ENCODE data around the gene THBD. TPM values are rescaled to one million over a fixed set of nuclear protein-coding genes. Genes with fewer than 3 reads are reported as not detected.

Gene THBD
- total RNA-seq, 1 donor from 2014 or later: 326 TPM

DNA sequence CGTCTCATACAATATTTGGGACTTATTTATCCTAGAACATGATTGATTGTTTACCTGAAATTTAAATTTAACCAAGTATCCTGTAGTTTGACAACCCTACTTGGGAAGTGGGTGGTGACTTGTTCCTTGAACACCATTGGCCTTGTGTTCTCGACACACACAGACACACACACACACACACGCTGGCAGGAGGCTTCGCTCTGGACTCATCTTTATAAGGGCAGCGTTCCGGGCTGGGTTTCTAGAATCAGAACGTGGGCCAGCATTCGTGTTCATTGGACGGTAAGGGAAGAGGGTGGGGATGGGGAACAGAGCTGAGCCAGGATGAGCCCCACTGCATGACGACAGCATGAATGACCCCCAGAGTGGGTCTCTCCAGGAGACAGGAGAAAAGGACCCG, 30.5 kb downstream of the THBD start:
- Histone ChIP-seq H3K4me1 (no peaks in the 10 kb centered on the region), H3K27me3 (no peaks in the 10 kb centered on the region), H3K27ac (no peak overlapping the region), H3K9me3 (no peaks in the 10 kb centered on the region), H3K36me3 (no peaks in the 10 kb centered on the region), H3K4me3 (no peak overlapping the region)
- intact Hi-C loops (cut with DNase I): no loop called here
- TF ChIP-seq CTCF (IDR thresholded peaks at IDR 0.05): no peak
- DNase-seq (ENCODE audit: low spot score in 2 of 2): no peak

GRCh38 chr20:23018432-23018831, 31.0 kb downstream of the THBD start:
- Histone ChIP-seq H3K4me1 (no peaks in the 10 kb centered on the region), H3K27ac (no peak overlapping the region), H3K36me3 (no peaks in the 10 kb centered on the region), H3K4me3 (no peak overlapping the region), H3K9me3 (no peaks in the 10 kb centered on the region), H3K27me3 (no peaks in the 10 kb centered on the region)
- TF ChIP-seq CTCF (IDR thresholded peaks at IDR 0.05): no peak
- no peak for DNase-seq (ENCODE audit: low spot score in 2 of 2)
- intact Hi-C loops (cut with DNase I): no loop called here

DNA sequence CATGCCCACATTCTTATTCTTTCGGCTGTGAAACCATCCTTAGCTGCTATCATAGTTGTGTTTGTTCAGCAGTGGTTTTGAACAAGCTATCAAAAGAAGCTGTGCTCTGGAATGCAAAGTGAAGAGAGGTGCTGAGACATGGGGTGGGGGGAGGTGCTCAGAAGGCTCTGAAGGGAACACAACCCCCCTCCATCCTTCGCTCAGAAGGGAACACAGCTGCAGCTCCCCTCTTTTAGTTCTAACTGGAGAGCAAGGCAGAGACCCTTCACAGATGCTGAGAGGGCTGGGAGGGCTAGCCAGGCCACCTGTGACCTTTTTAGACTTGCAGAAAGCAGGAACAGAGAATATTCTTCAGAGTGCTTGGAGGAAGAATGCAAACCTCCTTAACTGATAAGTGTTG, 32.0 kb downstream of the THBD start:
- no peaks in the 10 kb centered on the region for H3K36me3 ChIP-seq
- H3K27me3 ChIP-seq: no peaks in the 10 kb centered on the region
- TF ChIP-seq CTCF (IDR thresholded peaks at IDR 0.05): no peak
- H3K9me3 ChIP-seq: no peaks in the 10 kb centered on the region
- no peak for DNase-seq (ENCODE audit: low spot score in 2 of 2)
- H3K27ac ChIP-seq: no peak overlapping the region
- H3K4me3 ChIP-seq: no peak overlapping the region
- H3K4me1 ChIP-seq: no peaks in the 10 kb centered on the region
- intact Hi-C loops (cut with DNase I): no loop called here

GRCh38 chr20:23013429-23013828, 36.0 kb downstream of the THBD start:
- Histone ChIP-seq H3K9me3 (no peaks in the 10 kb centered on the region), H3K36me3 (no peaks in the 10 kb centered on the region), H3K4me3 (no peak overlapping the region), H3K4me1 (no peaks in the 10 kb centered on the region), H3K27me3 (no peaks in the 10 kb centered on the region), H3K27ac (no peak overlapping the region)
- DNase-seq (ENCODE audit: low spot score in 2 of 2): no peak
- intact Hi-C loops (cut with DNase I): no loop called here
- TF ChIP-seq CTCF (IDR thresholded peaks at IDR 0.05): no peak

DNA sequence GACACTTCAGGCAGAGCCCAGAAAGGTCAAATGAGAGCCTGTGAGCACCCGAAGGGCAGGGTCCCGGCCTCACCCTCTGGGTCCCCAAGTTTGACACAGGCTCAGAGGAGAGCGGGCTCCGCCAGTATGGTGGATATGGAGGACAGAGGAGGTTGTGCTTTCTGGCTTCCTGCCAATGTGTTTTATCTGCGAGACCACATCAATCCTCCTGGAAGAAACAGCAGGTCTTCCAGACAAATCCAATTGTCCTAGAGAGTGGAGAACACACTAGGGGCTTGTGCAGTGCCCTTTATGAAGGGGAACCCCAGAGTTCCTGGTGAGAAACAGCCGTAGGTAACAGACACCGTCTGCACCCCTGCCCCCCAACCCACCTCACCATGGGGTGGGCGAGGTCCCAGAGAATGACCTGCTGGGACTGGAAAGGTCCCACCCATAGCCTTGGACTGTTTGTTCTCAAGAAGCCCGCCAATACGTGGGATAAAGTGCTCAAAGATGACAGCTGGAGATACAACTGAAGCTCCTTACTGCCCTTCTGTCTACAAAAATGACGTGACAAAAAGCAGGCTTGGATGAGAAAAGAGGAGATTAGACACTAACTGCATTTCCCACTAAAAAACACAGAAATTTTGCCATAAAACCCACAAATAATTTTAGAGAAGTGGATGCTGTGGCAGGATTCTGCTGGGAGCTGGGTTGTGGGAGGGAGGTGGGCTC, 38.3 kb downstream of the THBD start:
- Histone ChIP-seq H3K4me3 (no peak overlapping the region), H3K36me3 (no peaks in the 10 kb centered on the region), H3K9me3 (no peaks in the 10 kb centered on the region), H3K27me3 (no peaks in the 10 kb centered on the region), H3K27ac (no peak overlapping the region), H3K4me1 (no peaks in the 10 kb centered on the region)
- TF ChIP-seq CTCF (IDR thresholded peaks at IDR 0.05): no peak
- DNase-seq (ENCODE audit: low spot score in 2 of 2): no peak
- intact Hi-C loops (cut with DNase I): no loop called here

DNA sequence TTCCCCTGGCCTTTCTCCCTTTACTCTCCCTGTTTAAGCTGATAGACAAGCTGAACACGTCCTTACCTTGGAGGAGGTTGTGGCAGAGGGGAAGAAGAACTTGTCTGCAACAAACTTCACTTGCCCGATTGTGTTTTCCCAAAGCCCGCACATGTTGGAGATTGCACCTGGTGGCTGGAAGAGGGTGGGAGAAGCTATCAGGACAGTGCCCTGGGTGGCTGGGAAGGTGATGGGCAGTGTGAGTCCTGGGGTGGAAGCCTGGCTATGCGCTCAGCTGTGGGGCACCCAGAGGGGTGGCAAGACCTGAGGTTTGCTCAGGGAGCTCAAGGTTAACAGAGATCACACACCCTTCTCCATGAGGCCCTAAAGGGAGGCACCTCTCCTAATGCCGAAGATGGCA, 39.4 kb downstream of the THBD start:
- Histone ChIP-seq H3K27ac (no peak overlapping the region), H3K27me3 (no peaks in the 10 kb centered on the region), H3K4me1 (no peaks in the 10 kb centered on the region), H3K4me3 (no peak overlapping the region), H3K36me3 (no peaks in the 10 kb centered on the region), H3K9me3 (no peaks in the 10 kb centered on the region)
- DNase-seq (ENCODE audit: low spot score in 2 of 2): no peak
- no peak for TF ChIP-seq CTCF (IDR thresholded peaks at IDR 0.05)
- intact Hi-C loops (cut with DNase I): no loop called here
